SH-SY5Y (cell line): ENCODE data around the gene B3GALT5.

ENCODE experiments used
- GATA2 ChIP-seq: IDR thresholded peaks from 2 replicates; pipeline ENCODE4 v1.6.1; 2011; ENCODE audit warnings: mild to moderate bottlenecking, low read depth, low read length
- GATA3 ChIP-seq: IDR thresholded peaks from 2 replicates; pipeline ENCODE4 v1.6.1; 2011; ENCODE audit warnings: low read depth, mild to moderate bottlenecking, low read length, moderate library complexity

GRCh38 chr21:39666026-39666425, 53.3 kb downstream of the B3GALT5 start:
- TF ChIP-seq GATA2 (no peak), GATA3 (no peak)
